Erythroblast (primary cell): Measurements from ENCODE around the gene IGFL4.

Source experiments
- GATA1 ChIP-seq: IDR thresholded peaks from 2 replicates; pipeline ENCODE4 v1.6.1; 2011; ENCODE audit warnings: low read depth, mild to moderate bottlenecking, control low read depth, low read length, moderate library complexity
- POLR2A ChIP-seq: IDR thresholded peaks from 2 replicates; pipeline ENCODE4 v1.6.1; 2011; ENCODE audit warnings: mild to moderate bottlenecking, low read length

GRCh38 chr19:46036744-46037128 is 4.1 kb downstream of the IGFL4 start:
- no peak for TF ChIP-seq POLR2A
- TF ChIP-seq GATA1: no peak
